Measurements from ENCODE around the gene MGMT. TPM values are rescaled to one million over a fixed set of nuclear protein-coding genes. Genes with fewer than 3 reads are reported as not detected.

Gene MGMT
- total RNA-seq, 2 experiments from 2014 or later = 20.9 to 23.3 TPM

GRCh38 chr10:129814681-129815646 lies 347.9 kb downstream of the MGMT start:
- H3K27ac Mint-ChIP-seq = no peak overlapping the region
- peaks cover 7% of the 10 kb centered on the region for H3K9me3 Mint-ChIP-seq

DNA sequence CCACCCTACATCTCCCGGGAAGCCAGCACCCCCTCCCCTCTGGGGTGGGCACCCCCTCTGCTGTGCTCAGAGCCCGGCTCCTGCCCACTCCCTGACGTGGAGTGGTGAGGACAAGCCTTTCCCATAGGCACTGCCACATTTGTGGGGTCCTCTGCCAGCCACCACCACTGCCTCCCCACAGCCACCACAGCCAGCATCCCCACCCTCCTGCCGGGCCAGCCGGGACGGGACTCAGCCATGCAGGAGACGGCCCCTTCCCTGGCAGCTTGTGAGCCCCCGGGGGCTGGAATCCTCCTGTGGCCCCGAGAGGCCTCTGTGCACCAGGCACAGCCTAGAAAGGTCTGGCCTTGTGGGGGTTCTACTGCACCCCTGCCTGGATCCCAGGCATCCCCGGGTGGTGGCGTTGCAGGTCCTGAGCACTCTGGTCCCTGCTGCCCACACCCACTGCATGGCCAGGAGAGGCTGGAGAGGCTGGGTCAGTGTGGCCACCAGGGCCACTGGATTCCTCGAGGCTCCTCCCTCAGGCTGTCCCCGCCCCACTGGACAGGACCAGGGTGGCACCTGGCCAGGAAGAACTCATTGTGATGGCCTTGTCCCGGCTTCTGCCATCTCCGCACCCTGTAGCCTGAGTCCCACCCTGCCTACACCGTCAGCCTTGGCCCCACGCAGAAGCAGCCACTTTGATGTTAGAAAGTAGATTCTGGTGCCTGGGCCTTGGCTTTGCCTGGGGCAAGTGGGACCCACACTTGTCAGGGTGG lies 349.0 kb downstream of the MGMT start:
- Mint-ChIP-seq H3K4me1 (no peaks in the 10 kb centered on the region), H3K9me3 (peaks cover 7% of the 10 kb centered on the region), H3K36me3 (no peaks in the 10 kb centered on the region), H3K27me3 (peaks cover 3% of the 10 kb centered on the region), H3K4me3 (no peak overlapping the region), H3K27ac (no peak overlapping the region)
- DNase-seq = no peak

More at GRCh38 chr10:129814681-129815646, 347.9 kb downstream of the MGMT start:
- H3K27me3 Mint-ChIP-seq = peaks cover 3% of the 10 kb centered on the region
- DNase-seq = no peak
- no peak overlapping the region for H3K4me3 Mint-ChIP-seq
- no peaks in the 10 kb centered on the region for H3K36me3 Mint-ChIP-seq
- H3K4me1 Mint-ChIP-seq = no peaks in the 10 kb centered on the region

GRCh38 chr10:129816656-129817045 lies 349.6 kb downstream of the MGMT start:
- no peak for DNase-seq
- Mint-ChIP-seq H3K4me1 (no peaks in the 10 kb centered on the region), H3K9me3 (peaks cover 7% of the 10 kb centered on the region), H3K4me3 (no peak overlapping the region), H3K27ac (no peak overlapping the region), H3K36me3 (no peaks in the 10 kb centered on the region), H3K27me3 (peaks cover 3% of the 10 kb centered on the region)

Measured in activated naive CD8-positive, alpha-beta T cell treated with anti-CD3 and anti-CD28 coated beads for 36 hours (primary cell).